H1 (cell line): Measurements from ENCODE around the gene GRIA4.

Experiments used
- ASH2L ChIP-seq: fragments of 200-600, 300-600 bp; sonication (generic); IDR thresholded peaks from one replicate; pipeline ENCODE4 v1.7.1; 2017; ENCODE audit warnings: low read length
- CREB1 ChIP-seq: IDR thresholded peaks from 2 replicates; pipeline ENCODE4 v1.6.1; 2012; ENCODE audit warnings: inconsistent platforms
- CTCF ChIP-seq, 3 experiments: IDR thresholded peaks; 1 replicate in 2 of 3; 2 replicates in 1 of 3; pipeline versions ENCODE4 v1.5.1 to v1.6.1; 2011; ENCODE audit warnings: low read length in 3 of 3, mild to moderate bottlenecking in 3 of 3, inconsistent platforms in 2 of 3, low read depth in 1 of 3, moderate library complexity in 1 of 3; ENCODE audit not compliant: insufficient read depth in 1 of 3; ENCODE audit errors: control extremely low read depth in 1 of 3
- JUND ChIP-seq: IDR thresholded peaks from 2 replicates; pipeline ENCODE4 v1.6.1; 2011; ENCODE audit warnings: mild to moderate bottlenecking, improper control_type of control experiment, low read length
- POLR2A ChIP-seq, 2 experiments: IDR thresholded peaks; 1 replicate in 1 of 2; 2 replicates in 1 of 2; pipeline ENCODE4 v1.6.1; 2011; ENCODE audit warnings: low read depth in 2 of 2, low read length in 2 of 2, mild to moderate bottlenecking in 2 of 2; ENCODE audit errors: control extremely low read depth in 1 of 2
- POLR2AphosphoS5 ChIP-seq: IDR thresholded peaks from 2 replicates; pipeline ENCODE4 v1.6.1; 2011; ENCODE audit warnings: low read depth, low read length
- SIX5 ChIP-seq: IDR thresholded peaks from 2 replicates; pipeline ENCODE4 v1.6.1; 2011; ENCODE audit warnings: mild to moderate bottlenecking, low read depth, low read length
- TAF1 ChIP-seq: IDR thresholded peaks from 2 replicates; pipeline ENCODE4 v1.6.1; 2011; ENCODE audit warnings: mild to moderate bottlenecking, low read depth, low read length
- USF2 ChIP-seq: IDR thresholded peaks from 2 replicates; pipeline ENCODE4 v1.6.1; 2011; ENCODE audit warnings: low read length, improper control_type of control experiment

GRCh38 chr11:105713696-105714095, 103.8 kb downstream of the GRIA4 start:
- TF ChIP-seq POLR2A (IDR thresholded peaks at IDR 0.05; ENCODE audit: control extremely low read depth in 1 of 2, low read depth in 2 of 2, low read length in 2 of 2), result no peak
- TF ChIP-seq POLR2AphosphoS5, result no peak
- no peak for TF ChIP-seq SIX5
- no peak for TF ChIP-seq CTCF (IDR thresholded peaks at IDR 0.05; ENCODE audit: control extremely low read depth in 1 of 3, insufficient read depth in 1 of 3, low read depth in 1 of 3, low read length in 3 of 3)
- no peak for TF ChIP-seq USF2
- no peak for TF ChIP-seq ASH2L
- TF ChIP-seq JUND, result no peak
- TF ChIP-seq CREB1, result no peak
- TF ChIP-seq TAF1, result no peak
